GM19395 (cell line): ENCODE measurements around the gene CIITA.

Source experiments
- ATAC-seq: cut with Tn5 transposase; IDR thresholded peaks from one replicate; pipeline ENCODE4 v1.9.1; 2021; ENCODE audit warnings: mild to moderate bottlenecking, moderate library complexity; ENCODE audit not compliant: unreplicated experiment

The CIITA gene

DNA sequence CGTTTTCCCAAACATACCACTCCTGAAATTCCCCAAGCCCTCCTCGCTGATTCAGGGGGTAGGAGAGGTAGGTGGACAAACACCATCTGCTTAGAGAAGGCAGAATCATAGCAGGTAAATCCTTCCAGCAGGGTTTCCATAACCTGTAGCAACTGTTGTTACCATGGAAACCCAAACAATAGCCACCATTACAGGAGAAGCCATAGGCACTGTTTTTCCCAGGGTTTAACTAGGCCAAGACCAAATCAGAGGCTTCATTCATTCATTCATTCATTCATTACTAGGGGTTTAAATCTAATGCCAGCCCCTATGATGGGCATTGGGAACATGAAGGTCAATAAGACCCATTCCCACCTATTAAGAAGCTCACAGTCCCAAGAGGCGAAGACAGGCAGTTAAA, 25.5 kb upstream of the CIITA start:
- ATAC-seq: no peak

DNA sequence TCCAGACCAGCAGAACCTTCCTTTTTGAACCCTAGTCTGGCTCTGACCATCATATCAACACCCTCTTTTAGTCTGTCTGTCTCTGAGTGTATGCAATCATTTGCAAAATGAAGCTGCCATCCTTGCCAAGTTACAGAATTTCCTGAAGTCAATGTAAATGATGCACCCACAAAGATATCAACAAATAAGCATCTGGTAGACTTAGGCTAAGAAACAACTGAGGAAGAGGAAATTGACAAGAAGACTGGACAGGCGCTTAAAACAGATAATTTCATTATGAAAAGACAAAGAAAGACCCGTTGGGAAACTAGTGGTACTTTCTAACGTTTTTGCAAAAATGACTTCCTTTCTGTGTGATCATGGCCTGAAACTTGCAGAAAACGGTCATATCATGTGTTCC, 24.7 kb upstream of the CIITA start:
- ATAC-seq: no peak

DNA sequence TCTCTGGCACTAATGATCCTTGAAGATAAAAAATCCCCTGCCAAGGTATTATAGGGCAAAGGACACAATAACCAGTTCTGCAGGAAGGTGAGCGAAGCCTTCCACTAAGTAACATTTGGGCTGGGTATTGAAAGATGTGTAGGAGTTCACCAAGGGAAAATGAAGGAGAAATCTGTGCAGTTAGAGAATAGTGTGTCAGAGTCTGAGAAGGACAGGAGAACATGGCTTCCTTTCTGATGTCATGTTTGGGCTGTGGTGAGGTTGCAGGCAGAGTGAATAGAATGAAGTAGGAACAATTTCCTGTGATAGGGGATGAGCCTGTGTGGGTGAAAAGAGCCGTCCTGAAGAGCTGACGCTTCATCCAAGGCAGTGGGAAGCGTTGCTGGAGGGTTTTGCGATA, 24.1 kb upstream of the CIITA start:
- ATAC-seq: no peak

DNA sequence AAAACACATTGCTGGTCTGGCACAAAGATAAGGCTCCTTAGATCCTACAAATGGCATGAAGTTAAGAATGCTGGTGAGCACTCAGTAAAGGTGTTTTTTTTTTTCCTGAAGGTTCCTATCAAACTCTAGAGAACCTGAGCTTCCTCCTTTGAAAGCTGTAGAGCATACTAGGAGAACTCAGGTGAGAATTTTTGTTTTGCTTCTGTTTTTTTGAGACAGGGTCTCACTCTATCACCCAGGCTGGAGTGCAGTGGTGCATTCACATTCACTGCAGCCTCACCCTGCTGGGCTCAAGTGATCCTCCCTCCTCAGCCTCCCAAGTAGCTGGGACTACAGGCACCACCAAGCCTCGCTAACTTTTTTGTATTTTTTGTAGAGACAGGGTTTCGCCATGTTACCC, 21.0 kb upstream of the CIITA start:
- no peak for ATAC-seq

DNA sequence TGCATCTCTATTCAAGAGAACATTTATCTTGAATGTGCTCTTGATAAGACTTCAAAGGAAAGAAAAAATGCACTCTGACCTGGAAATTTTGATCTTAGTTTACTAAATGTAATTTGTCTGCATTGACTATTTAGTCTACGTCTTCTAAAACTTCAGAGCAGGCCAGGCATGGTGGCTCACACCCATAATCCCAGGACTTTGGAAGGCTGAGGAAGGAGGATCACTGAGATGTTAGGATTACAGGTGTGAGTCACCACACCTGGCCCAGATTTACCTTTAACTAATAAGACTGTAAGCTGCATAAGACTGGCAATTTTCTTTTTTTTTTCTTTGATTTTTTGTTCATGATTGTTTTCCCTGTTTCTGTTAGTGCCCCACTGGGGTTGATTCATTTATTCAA, 18.8 kb upstream of the CIITA start:
- no peak for ATAC-seq

DNA sequence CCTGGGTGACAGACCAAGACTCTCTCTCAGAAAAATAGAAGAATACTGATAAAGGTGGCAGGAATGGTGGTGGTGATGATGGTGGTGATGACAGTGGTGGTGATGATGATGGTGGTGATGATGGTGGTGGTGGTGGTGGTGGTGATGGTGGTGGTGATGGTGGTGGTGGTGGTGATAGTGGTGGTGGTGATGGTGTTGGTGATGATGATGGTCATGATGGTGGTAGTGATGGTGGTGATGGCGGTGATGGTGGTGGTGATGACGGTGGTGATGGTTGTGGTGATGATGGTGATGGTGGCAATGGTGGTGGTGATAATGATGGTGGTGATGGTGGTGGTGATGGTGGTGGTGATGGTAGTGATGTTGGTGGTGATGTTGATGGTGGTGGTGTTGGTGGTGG, 18.0 kb upstream of the CIITA start:
- no peak for ATAC-seq

DNA sequence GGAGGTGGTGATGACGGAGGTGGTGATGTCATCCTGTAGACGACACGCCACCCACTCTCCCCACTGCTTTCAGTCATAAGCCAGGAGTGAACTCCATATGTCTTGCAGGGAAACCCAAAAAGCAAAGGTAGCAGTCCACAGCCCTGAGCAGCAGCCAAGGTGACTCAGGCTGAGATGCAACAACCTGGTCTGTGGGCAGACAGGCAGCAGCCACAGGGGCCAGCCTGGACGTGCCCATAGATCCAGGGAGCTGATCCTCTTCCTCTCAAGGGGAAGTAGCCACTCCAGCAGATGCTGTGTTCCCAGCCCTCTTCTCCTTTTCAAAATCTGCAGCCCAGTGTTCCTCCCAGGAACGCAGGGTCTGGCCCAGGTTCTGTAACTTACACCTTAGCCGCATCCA, 17.3 kb upstream of the CIITA start:
- no peak for ATAC-seq

DNA sequence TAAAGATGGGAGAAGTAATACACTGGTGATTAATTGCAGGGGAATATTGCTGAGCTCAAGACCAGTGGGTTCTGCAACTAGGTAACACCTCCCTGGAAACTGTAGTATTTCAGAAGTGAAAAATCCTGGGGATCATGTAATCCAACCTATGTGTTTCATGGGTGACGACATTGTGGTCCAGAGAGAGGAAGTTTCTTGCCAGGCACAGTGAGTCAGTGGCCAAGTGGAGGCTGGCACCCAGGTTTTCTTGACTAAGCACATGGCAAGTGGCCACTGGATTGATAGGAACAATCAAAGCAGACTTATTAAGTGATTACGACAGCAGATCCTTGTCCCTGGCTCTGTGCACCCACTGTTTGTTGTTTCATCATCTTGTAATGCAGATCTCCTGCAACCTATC, 14.6 kb upstream of the CIITA start:
- ATAC-seq: no peak

DNA sequence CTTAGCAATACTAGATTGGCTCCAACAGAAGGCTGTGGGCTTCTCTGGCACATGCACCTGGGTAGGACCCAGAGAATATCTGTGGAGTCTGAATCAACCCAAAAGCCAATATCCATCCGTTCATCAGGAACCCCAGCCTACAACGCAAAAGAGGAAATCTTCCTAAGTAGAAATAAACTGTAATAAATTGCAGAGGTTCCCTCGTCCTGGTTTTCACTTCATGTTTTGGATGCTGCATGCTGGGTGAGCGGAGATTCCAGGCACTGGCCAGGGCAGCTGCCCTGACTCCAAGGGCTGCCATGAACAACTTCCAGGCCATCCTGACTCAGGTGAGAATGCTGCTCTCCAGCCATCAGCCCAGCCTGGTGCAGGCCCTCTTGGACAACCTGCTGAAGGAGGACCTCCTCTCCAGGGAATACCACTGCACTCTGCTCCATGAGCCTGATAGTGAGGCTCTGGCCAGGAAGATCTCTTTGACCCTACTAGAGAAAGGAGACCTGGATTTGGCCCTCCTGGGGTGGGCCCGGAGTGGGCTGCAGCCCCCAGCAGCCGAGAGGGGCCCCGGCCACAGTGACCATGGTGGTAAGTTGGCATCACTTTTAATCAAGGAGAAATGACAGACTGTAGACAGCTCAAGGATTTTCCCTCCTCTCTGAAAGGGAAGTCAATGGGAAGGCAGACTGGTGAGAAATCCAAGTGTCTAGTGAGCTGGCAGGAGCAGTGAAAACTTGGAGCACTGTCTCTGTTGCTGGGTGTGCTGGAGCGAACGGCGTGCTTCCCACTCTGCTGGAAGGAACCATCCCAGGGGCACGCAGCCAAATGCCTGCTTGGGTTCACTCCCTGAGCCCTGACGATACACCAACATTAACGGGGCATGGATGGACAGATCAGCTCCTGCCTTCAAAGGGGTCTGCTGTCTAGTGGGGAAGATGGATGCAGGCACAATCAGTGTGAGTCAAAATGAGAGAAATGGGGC, 10.7 kb upstream of the CIITA start:
- ATAC-seq: no peak

DNA sequence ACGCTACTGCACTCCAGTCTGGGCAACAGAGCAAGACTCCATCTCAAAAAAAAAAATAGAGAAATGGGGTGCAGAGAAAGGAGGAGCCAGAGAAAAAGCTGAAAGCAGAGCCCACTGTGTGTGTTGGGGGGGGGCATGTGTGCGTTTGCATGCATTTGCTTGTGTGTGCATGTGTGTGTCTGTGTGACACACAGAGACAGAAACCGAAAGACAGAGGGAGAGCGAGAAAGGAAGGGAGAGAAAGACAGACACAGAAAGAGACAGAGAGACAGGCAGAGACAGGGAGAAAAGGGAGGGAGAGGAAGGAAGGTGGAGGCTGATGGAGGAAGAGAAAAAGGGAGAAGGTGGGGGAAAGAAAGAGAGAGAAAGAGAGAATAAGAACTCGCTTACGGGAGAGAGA, 9.8 kb upstream of the CIITA start:
- ATAC-seq: no peak

DNA sequence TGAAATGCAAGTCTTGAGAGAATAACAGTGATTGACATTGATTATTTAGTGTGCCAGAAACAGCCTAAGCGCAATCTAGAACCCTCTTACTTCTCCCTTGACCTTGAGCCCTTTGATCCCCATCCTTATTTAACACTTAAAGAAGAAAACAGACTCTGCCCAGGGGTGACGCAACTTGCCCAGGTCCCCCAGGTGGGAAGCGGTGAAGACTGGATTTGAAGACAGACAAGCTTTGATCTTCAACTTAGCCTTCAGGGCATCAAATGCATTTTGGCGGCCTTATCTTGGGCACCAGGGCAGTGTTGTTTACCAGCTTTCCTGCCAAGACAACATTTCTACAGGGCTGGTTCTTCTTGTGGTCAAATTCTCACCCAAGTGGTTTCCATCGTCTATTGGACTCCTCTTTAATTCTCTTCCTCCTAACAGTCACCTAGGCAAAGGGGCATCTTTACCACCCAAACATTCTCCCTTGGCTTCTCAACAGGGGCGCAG, 8.9 kb upstream of the CIITA start:
- ATAC-seq: no peak

DNA sequence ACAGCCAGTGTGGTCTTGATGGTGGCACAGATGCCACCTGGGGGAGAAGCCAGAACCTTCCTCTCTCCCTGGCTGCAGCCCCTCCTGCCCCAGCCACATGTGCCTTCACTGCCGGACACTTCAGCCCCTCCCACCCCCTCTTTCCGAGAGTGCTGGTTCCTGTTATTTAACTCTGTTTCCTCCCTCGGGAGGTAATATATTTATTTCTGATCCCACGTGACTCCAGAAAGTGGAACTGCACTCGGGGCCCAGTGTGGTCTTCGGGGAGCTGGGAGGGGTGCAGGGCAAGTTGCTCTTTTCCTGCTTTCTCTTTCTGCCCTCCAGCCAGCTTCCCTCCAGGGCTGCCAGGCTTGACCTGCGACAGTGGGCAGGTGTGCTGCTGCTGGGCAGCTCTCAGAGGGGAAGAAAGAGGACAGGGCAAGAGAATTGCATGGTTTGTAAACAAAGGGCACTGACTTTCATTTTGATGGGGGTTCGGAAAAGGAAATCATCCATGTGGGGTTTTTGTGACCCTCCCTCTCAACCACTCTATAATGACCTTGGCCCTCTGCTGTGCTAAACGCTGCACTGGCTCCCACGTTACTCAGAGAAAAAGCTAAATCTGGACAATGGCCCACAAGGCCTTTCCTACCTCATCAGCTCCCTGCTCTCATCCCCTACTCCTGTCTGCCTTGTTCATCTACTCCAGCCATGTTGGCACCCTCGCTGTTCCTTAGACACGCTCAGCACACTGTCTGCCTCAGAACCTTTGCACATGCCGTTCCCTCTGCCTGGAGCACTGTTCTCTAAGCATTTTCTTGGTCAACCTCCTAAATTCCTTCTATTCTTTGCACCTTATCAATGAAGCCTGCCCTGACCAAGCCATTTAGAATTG, 8.2 kb upstream of the CIITA start:
- peak; percentile 54 for ATAC-seq

DNA sequence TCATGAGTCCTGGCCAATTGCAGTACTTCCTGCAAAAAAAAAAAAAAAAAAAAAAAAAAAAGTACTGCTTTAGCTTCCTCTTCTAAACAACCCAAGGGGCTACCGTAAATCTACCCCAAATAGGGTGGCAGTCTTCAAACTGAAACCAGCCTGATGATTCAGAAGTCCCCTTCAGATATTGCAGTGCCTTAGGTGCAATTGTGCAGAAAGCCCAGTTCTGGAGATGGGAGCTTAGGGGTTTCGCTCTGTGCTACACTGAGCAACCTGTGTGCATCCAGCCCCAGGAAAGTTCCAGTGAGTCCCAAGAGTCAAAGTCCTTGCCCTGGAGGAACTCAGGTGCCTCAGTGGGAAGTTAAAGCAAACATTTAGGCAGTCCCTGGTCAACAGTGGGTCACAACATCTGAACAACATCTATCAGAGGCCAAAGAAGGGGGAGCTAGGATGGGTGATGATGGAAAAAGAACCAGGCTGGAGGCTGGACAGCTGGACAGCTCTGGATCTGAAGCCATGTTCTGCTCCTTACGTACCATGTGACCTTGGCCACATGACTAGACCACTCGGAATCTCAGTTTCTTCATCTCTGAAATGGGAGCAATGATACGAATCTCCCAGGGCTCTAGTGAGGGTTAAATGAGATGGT, 6.7 kb upstream of the CIITA start:
- ATAC-seq: no peak

DNA sequence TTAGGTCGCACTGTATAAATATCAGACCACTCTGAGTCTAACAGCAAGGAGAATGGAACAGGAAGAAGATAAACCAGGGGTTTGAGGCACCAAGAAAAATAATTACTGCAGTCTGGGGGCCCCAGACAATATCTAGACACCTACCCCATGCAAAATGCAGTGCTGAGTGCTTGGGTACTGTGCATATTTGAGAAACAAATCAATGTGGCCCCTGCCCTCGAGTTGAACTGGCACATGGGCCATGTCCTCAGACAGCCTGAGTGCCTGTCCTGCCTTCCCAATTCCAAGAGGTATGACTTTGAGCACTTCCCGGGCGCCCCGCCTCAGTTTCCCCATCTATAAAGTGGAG, 6.2 kb upstream of the CIITA start:
- no peak for ATAC-seq

DNA sequence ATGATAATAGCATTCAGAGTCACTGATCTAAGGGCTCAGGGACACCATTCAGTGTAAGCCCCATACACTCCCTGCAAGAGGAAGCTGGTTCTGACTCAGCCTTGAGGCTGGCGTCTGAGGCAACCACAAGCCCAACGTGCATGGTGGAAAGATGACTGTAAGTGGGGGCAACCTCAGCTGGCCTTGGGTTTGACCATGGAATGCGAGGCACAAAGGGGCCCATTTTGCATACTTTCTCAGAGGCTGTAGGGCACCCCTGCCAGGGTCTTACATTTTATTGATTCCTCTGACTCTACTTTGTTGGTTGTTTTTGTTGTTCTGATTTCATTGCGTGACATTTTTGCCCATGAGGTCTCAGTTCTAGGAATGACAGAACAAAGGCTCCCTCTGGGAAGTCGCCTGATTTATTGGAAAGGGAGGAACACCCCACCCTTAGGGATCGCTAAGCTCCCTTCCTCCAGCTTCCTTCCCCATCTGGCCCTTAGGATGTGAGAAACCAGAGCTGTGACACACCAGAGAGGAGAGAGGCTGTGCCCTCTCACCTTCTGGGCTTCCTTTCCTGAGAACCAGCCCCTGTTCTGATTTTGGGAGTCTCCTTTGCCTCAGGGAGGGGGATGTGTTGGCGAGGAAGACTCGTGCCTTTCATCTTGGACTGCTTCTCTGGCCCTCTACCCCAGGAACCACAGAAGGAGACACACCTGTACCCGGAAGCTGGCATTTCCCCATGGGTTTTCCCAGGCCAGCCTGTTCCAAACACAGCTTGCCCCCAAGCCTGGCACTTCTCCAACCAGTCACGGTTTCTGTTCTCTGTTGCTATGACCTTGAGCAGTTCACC, 5.6 kb upstream of the CIITA start:
- ATAC-seq: peak; percentile 52

DNA sequence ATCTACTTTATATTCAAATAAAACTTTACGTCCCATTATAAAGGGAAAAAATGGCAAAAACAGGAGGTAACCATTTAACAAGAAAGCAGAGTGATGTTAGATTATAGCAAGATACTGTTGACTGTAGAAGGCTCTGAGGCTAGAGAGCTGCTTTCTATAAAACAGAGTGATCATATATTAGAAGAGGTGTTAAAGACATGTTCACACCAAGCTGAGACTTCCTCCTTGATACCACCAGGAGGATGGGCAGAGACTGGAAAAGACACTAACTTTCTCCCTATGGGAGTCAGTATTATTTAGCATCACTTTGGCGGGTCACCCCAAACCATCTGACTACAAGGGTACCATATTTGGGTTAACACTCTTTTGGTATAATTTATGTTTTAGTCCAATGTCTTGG, 687 bp upstream of the CIITA start:
- ATAC-seq: no peak

DNA sequence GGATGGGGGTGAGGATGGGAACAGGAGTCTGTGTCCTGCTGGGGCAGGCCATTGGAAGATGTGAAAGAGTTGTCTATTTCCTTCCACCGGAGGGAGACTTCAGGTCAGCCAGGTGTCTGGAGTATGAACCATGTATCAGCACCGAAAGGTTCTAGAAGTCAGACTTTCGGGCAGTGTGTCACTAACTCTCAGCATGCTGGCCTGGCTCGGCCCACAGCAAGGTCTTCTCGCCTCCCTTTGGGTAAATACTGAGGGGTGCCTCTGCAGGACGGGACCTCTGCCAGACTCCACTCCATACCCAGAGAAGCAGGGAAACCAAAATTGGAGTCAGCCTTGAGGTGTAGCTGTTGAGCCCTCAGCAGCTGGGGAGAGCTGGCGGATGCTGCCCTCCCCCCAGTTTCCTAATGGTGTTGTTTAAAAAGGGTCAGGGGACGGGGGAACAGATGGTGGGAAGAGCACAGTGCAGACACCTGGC, 507 bp downstream of the CIITA start:
- ATAC-seq: no peak

DNA sequence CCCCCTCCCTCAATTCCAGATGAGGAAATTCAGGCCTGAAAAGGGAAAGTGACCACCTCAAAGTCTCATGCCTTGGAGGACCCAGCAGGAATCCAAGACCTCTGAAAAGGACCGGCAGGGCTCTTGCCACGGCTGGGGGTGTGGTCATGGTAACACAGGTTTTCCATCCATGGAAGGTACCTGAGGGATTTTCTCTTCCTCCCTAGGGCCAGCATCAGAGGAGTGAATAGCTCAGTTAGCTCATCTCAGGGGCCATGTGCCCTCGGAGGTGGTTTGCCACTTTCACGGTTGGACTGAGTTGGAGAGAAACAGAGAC, 1.3 kb downstream of the CIITA start:
- ATAC-seq: peak; percentile 0

DNA sequence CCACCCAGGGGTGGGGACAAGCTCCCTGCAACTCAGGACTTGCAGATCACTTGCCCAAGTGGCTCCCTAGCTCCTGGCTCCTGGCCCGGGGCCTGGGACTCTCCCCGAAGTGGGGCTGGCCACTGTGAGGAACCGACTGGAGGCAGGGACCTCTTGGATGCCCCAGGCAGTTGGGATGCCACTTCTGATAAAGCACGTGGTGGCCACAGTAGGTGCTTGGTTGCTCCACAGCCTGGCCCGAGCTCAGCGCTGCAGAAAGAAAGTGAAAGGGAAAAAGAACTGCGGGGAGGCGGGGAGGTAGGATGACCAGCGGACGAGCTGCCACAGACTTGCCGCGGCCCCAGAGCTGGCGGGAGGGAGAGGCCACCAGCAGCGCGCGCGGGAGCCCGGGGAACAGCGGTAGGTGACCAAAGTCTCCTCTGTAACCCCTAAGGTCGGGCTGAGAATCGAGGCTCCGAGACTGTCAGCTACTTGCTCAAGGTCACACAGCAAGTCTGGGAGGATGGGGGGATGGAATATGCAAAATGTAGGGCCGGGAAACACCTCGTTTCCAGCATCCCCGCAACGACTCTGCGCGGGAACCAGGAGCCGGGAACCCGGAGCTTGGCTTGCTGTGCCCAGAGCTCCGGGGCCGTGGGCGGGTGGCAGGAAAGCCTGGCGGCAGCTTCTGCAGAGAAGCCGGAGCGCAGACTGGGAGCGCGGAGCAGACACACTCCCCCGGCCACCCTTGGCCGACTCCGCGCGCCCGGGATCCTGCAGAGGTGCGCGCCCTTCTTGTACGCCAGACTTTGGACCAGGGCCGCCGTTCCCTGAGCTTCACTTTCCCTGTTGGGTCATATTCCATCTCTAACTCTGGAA, 1.9 kb downstream of the CIITA start:
- ATAC-seq: peak; percentile 22
